CD4-positive, alpha-beta T cell treated with Interferon gamma for 1 hour (primary cell): ENCODE data around the gene B4GAT1.
"Not testable (repeated sequence)": the region's sequence is repeated elsewhere in the genome, so short reads cannot be mapped to it uniquely, and the experiment has no call there.

Experiments
- DNase-seq: peaks from one replicate; pipeline ENCODE4 v3.0.0-alpha.2; 2020

Gene B4GAT1

GRCh38 chr11:66320289-66320688 lies 27.1 kb downstream of the B4GAT1 start:
- not testable (repeated sequence) for DNase-seq

GRCh38 chr11:66318600-66318970 lies 28.8 kb downstream of the B4GAT1 start:
- DNase-seq: no peak

- DNase-seq: peak; percentile 89
Observed at GRCh38 chr11:66317723-66318599, 29.5 kb downstream of the B4GAT1 start.

GRCh38 chr11:66317322-66317722 lies 30.1 kb downstream of the B4GAT1 start:
- DNase-seq: peak; percentile 65

- DNase-seq: peak; percentile 11
Observed at GRCh38 chr11:66316849-66317251, 30.6 kb downstream of the B4GAT1 start, which contains the start of gene CD248. TSS of gene CD248 (minus strand) at chr11:66317044. CDS start at chr11:66317027, 17 bp downstream.

GRCh38 chr11:66315921-66316811 lies 31.3 kb downstream of the B4GAT1 start:
- DNase-seq: no peak

- no peak for DNase-seq
Observed at GRCh38 chr11:66315498-66315885, 31.9 kb downstream of the B4GAT1 start.

GRCh38 chr11:66314561-66315497 lies 32.6 kb downstream of the B4GAT1 start:
- no peak for DNase-seq

- no peak for DNase-seq
Observed at GRCh38 chr11:66314186-66314501, 33.3 kb downstream of the B4GAT1 start.

- DNase-seq: no peak
Observed at GRCh38 chr11:66313321-66314185, 33.9 kb downstream of the B4GAT1 start.

- DNase-seq: peak; percentile 99
Observed at GRCh38 chr11:66312549-66313320, 34.7 kb downstream of the B4GAT1 start.

GRCh38 chr11:66311965-66312548 lies 35.4 kb downstream of the B4GAT1 start:
- peak; percentile 98 for DNase-seq

GRCh38 chr11:66311470-66311964 lies 35.9 kb downstream of the B4GAT1 start:
- no peak for DNase-seq

GRCh38 chr11:66310803-66311440 lies 36.5 kb downstream of the B4GAT1 start:
- DNase-seq: not testable (repeated sequence)

- no peak for DNase-seq
Observed at GRCh38 chr11:66310324-66310723, 37.1 kb downstream of the B4GAT1 start.

GRCh38 chr11:66309475-66309874 lies 38.0 kb downstream of the B4GAT1 start:
- no peak for DNase-seq

- no peak for DNase-seq
Observed at GRCh38 chr11:66302656-66303055, 44.8 kb downstream of the B4GAT1 start.

GRCh38 chr11:66299186-66299585 lies 48.2 kb downstream of the B4GAT1 start:
- no peak for DNase-seq

GRCh38 chr11:66297610-66298009 lies 49.8 kb downstream of the B4GAT1 start:
- no peak for DNase-seq
